Right renal pelvis (tissue), 4 donors: ENCODE data around the gene VAPB. TPM values are rescaled to one million over a fixed set of nuclear protein-coding genes. Genes with fewer than 3 reads are reported as not detected.
"Not testable (repeated sequence)": the region's sequence is repeated elsewhere in the genome, so short reads cannot be mapped to it uniquely, and the experiment has no call there.

ENCODE experiments used
- DNase-seq, 4 donors: peaks; one replicate each; pipeline ENCODE4 v3.0.0-alpha.2; 2013; ENCODE audit warnings: low read depth in 4 of 4, low spot score in 3 of 4, missing footprints in 1 of 4
- polyA plus RNA-seq, 4 donors: library from polyadenylated mRNA; unstranded; fragments of 120-200 nt; gene quantifications; one replicate each; pipeline ENCODE4 v1.2.1, GENCODE V29; 2013; ENCODE audit not compliant: insufficient read length in 4 of 4

The VAPB gene
- polyA plus RNA-seq, 4 donors = 50.0 to 65.8 (median 63.2) TPM

GRCh38 chr20:58405504-58406291, 16.7 kb downstream of the VAPB start:
- DNase-seq = no peak

- no peak for DNase-seq
These were observed 17.5 kb downstream of the VAPB start for GRCh38 chr20:58406422-58407001.

- no peak for DNase-seq
These were observed 18.3 kb downstream of the VAPB start for GRCh38 chr20:58407201-58407873.

GRCh38 chr20:58407966-58408557, 19.0 kb downstream of the VAPB start:
- no peak for DNase-seq

GRCh38 chr20:58408603-58409246, 19.7 kb downstream of the VAPB start:
- no peak for DNase-seq

- DNase-seq = not testable (repeated sequence)
These were observed 25.2 kb downstream of the VAPB start for GRCh38 chr20:58414216-58414615.

GRCh38 chr20:58414786-58415185, 25.8 kb downstream of the VAPB start:
- DNase-seq = not testable (repeated sequence)

- DNase-seq = no peak
These were observed 27.0 kb downstream of the VAPB start for GRCh38 chr20:58416057-58416456.

GRCh38 chr20:58416835-58417234, 27.8 kb downstream of the VAPB start:
- DNase-seq = no peak

- no peak for DNase-seq
These were observed 28.4 kb downstream of the VAPB start for GRCh38 chr20:58417438-58417837.

- DNase-seq = no peak
These were observed 30.1 kb downstream of the VAPB start for GRCh38 chr20:58418949-58419748.

- DNase-seq = no peak
These were observed 31.9 kb downstream of the VAPB start for GRCh38 chr20:58420798-58421496.

- no peak for DNase-seq
These were observed 32.4 kb downstream of the VAPB start for GRCh38 chr20:58421497-58421850.

- no peak for DNase-seq
These were observed 35.4 kb downstream of the VAPB start for GRCh38 chr20:58424218-58424969.

GRCh38 chr20:58427571-58427970, 38.5 kb downstream of the VAPB start:
- DNase-seq = not testable (repeated sequence)

GRCh38 chr20:58428364-58428763, 39.3 kb downstream of the VAPB start:
- DNase-seq = no peak

GRCh38 chr20:58429303-58429702, 40.3 kb downstream of the VAPB start:
- DNase-seq = no peak

GRCh38 chr20:58431134-58431533, 42.1 kb downstream of the VAPB start:
- DNase-seq = no peak
